GM12872 (cell line): ENCODE data around the gene MKI67.

Source experiments
- CTCF ChIP-seq: IDR thresholded peaks from 3 replicates; pipeline ENCODE4 v1.5.1; 2011; ENCODE audit warnings: low read depth, mild to moderate bottlenecking, low read length, moderate library complexity; ENCODE audit not compliant: insufficient read depth

MKI67 gene

DNA sequence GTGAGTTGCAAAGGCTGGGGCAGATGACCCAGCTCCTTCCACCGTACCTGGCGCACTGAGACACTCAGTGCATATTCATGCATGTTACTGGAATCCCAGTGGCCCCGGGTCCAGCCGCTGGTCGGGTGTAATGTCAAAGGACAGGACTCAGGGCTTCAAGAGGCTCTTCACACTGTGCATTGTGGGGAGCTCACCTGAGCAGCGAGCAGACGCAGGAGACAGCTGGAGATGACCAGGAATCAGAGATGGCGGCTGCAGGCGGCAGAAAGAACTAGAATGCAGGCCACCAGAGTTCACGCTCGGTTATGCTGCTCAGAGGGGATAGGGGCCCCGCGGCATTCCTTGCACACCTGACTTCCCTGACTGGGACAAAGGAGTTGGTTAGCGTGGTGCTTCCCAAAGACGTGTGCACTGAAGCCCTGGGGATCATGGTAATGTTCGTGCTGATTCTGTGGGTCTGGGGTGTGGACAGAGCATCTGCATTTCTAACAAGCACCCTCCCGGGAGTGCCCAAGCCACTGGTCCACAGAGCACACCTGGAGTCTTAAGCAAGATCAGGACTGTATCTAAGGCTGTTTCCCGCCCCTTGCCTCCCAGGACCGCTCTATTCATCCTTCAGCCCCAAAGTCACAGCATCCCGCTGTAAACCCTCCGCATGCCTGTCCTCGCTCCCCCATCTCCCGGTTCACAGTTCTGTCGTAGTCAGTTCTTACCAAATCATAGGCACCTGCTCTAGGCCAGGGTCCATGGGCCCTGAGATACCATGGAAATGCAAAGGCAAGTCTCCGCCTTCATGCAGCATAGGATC, 71.0 kb downstream of the MKI67 start:
- TF ChIP-seq CTCF, result no peak

GRCh38 chr10:128054163-128054970, 71.9 kb downstream of the MKI67 start:
- TF ChIP-seq CTCF, result no peak

DNA sequence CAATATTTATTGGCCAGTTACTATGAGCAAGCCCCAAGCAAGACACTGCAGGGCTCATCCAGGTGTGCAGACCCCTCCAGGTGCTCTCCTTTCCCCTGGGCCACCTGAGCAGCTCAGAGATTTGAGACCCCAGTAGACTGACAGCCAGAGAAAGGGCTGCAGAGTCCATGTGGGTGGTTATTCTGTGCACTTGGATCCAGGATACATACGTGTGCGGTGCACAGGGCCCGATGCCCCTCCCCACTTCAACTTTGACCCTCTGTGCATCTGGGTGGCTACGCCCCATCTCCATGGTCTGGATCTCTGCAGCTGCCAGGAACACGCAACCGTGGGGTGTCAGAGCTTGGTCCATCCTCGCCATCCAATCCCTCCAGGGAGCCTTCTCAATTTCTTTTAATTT, 72.9 kb downstream of the MKI67 start:
- TF ChIP-seq CTCF, result no peak

DNA sequence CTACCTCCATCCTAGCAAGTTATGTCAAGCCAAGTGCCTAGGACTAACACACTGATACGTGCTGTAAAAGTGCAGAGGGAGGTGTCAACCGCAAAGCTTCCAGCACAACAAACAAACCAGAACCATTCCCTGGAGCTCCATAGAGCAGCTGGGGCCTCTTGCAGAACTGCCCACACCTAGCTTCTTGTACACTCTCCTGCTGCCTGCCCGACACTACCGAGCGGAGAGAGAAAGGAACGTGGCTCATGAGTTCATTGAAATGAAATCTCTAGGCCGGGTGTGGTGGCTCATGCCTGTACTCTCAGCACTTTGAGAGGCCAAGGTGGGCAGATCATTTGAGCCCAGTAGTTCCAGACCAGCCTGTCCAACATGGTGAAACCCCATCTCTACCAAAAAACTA, 73.5 kb downstream of the MKI67 start:
- no peak for TF ChIP-seq CTCF

DNA sequence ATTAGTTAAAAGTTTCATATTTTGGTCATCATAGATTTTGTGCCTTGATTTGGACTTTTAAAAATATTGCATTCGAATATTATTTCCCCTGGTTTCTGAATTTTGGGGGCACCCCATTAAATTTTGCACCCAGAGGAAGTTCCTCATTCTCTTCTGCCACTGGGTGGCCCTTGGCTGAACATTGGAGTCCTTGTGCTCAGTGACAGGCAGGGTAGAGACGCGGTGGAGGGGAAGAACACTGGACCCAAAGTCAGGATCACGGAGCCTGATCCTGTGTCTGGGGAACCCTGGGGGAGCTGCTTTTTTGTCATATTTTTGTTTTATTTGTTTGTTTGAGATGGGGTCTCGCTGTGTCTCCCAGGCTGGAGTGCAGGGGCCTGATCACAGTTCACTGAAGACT, 74.7 kb downstream of the MKI67 start:
- no peak for TF ChIP-seq CTCF

DNA sequence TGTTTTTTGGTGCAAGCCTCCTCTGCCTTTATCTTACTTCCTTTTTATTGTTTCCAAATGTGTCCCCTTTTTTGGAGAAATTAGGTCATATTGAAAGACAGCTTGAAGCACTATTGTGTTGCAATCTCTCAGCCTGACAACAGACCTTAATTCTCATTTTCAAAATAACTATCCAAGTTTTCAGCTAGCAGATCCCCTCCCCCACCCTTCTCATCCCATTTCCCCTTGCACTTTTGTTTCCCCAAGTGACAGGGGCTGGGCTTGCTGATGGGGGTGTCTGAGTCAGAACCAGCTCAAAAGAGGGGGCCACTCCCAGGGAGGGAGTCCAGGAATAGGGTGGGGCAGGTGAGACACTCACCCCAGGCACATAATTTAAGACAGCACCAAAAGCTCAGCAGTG, 75.3 kb downstream of the MKI67 start:
- TF ChIP-seq CTCF, result no peak

- TF ChIP-seq CTCF, result no peak
These were observed 76.1 kb downstream of the MKI67 start for GRCh38 chr10:128050121-128050516.
